Activated naive CD8-positive, alpha-beta T cell treated with anti-CD3 and anti-CD28 coated beads, Interleukin-2, amount 50 U/mL, for 24 hours (primary cell): Measurements from ENCODE around the gene CTNNBL1.

Source experiments
- ATAC-seq: fragments of 150-1000 bp; cut with Tn5 transposase; one replicate; pipeline ENCODE4 v1.10.0; 2021
- DNase-seq: peaks from one replicate; pipeline ENCODE4 v3.0.0; 2021
- H3K27ac Mint-ChIP-seq: one replicate; pipeline ENCODE4 v1.8.0; 2021; ENCODE audit warnings: mild to moderate bottlenecking, mixed read lengths
- H3K27me3 Mint-ChIP-seq: one replicate; pipeline ENCODE4 v1.8.0; 2021; ENCODE audit warnings: mixed read lengths
- H3K36me3 Mint-ChIP-seq: one replicate; pipeline ENCODE4 v1.8.0; 2021; ENCODE audit warnings: low read depth, mixed read lengths
- H3K4me1 Mint-ChIP-seq: one replicate; pipeline ENCODE4 v1.8.0; 2021; ENCODE audit warnings: mixed read lengths
- H3K4me3 Mint-ChIP-seq: one replicate; pipeline ENCODE4 v1.8.0; 2021; ENCODE audit warnings: mild to moderate bottlenecking, moderate library complexity, mixed read lengths
- H3K9me3 Mint-ChIP-seq: one replicate; pipeline ENCODE4 v1.8.0; 2021; ENCODE audit warnings: mixed read lengths

Gene CTNNBL1

DNA sequence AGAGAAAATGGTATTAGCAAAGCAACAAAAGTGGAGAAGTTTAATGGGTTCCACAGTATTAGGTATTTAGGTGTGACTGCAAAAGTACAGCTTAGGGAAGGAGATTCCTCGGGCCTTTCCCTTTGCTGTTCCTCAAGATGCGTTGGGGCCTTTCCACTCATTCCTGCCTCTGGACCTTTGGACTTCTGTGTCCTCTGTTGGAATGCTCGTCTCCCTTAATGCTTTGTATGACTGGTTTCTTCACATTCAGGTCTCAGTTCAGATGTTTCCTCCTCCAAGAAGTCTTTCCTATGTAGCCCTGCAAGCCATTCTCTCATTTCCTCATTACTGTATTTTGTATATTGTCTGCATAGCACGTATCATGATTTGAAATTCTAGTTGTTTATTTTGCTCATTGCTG, 39.6 kb downstream of the CTNNBL1 start:
- ATAC-seq (no peak), DNase-seq (no peak)
- Mint-ChIP-seq H3K27ac (no peak overlapping the region), H3K4me1 (peaks cover 22% of the 10 kb centered on the region), H3K9me3 (no peaks in the 10 kb centered on the region), H3K36me3 (peaks cover 41% of the 10 kb centered on the region), H3K4me3 (no peak overlapping the region), H3K27me3 (no peaks in the 10 kb centered on the region)

DNA sequence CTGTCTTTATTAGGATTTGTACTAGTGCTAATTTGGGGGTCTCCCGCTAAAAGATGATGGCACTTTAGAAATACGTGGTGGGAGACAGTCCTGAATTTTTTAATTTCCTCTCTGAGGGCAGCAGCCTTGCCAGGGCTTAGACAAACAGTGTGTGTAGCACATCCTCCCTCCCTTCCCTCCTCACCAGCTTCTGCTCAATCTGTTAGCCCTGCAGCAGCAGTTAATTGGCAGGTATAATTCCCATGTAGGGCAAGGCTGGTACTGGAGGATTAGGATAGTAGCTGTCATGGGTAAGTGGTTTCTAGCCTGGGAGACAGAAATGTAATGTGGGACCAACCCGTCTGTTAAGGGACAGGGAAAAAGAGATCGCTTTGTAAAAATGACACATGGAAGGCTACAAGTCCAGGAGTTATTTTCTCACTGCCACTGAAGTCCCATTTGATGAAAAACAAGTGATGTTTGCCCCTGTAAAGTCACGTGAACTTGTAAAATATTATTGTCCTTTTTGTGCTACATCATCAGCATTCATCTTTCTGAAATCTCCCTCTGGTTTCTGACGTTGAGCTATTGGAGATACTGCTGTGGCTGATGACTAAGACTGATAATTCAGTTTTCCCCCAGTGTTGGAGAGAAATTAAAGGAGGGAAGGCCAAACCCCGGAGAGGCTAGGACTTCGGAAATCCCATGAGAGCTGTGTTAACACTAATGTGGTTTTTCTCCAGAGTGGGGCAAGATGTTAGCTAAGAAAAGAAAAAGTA, 40.6 kb downstream of the CTNNBL1 start:
- no peaks in the 10 kb centered on the region for H3K27me3 Mint-ChIP-seq
- ATAC-seq: peak; percentile 85

GRCh38 chr20:37735541-37735940, 41.7 kb downstream of the CTNNBL1 start:
- Mint-ChIP-seq H3K4me1 (peaks cover 12% of the 10 kb centered on the region), H3K27me3 (no peaks in the 10 kb centered on the region), H3K36me3 (peaks cover 48% of the 10 kb centered on the region), H3K9me3 (no peaks in the 10 kb centered on the region), H3K4me3 (no peak overlapping the region), H3K27ac (no peak overlapping the region)
- ATAC-seq (no peak), DNase-seq (no peak)

More for the DNA sequence above, 40.6 kb downstream of the CTNNBL1 start:
- peaks cover 47% of the 10 kb centered on the region for H3K36me3 Mint-ChIP-seq
- peaks cover 20% of the 10 kb centered on the region for H3K4me1 Mint-ChIP-seq
- H3K9me3 Mint-ChIP-seq: no peaks in the 10 kb centered on the region
- H3K27ac Mint-ChIP-seq: peak overlapping the region; percentile 18
- no peak for DNase-seq
- no peak overlapping the region for H3K4me3 Mint-ChIP-seq

- Mint-ChIP-seq H3K36me3 (peaks cover 49% of the 10 kb centered on the region), H3K4me1 (peaks cover 12% of the 10 kb centered on the region), H3K9me3 (no peaks in the 10 kb centered on the region), H3K27ac (no peak overlapping the region), H3K27me3 (no peaks in the 10 kb centered on the region), H3K4me3 (no peak overlapping the region)
- ATAC-seq: no peak
- no peak for DNase-seq
Measured at GRCh38 chr20:37736132-37736531, 42.3 kb downstream of the CTNNBL1 start.

DNA sequence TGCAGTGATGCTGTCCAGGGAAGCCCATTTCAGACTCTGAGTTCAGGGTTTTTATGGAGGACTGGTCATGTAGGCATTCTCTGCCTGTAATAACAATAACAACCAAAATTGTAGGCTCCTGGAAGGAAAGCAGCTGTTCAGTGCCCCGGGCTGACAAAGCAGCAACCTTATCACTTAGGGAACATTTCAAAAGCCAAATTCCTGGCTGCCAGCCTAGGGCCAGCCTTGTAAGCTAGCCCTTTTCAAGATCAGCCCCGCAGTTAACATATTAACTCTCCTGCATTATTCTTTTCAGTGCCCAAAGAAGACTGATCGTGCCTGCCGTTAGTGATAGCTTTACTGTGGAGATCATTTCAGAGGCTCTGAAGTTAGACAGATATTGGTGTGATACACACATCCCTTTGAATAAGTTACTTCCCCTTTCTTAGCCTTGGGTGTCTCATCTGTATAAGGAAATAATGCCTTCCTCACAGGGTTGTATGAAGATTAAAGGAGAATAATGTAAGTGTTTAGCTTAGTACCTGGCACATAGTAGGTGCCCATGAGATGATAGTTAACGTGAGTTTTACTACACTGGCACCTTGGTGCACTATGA, 44.1 kb downstream of the CTNNBL1 start:
- Mint-ChIP-seq H3K27me3 (no peaks in the 10 kb centered on the region), H3K4me3 (no peak overlapping the region), H3K36me3 (peaks cover 42% of the 10 kb centered on the region), H3K9me3 (no peaks in the 10 kb centered on the region), H3K27ac (no peak overlapping the region), H3K4me1 (peaks cover 12% of the 10 kb centered on the region)
- DNase-seq (no peak), ATAC-seq (no peak)

- Mint-ChIP-seq H3K27me3 (no peaks in the 10 kb centered on the region), H3K9me3 (no peaks in the 10 kb centered on the region), H3K36me3 (peaks cover 32% of the 10 kb centered on the region), H3K4me3 (no peak overlapping the region), H3K27ac (no peak overlapping the region), H3K4me1 (no peaks in the 10 kb centered on the region)
- ATAC-seq (no peak), DNase-seq (no peak)
Measured at GRCh38 chr20:37741055-37741454, 47.2 kb downstream of the CTNNBL1 start.

DNA sequence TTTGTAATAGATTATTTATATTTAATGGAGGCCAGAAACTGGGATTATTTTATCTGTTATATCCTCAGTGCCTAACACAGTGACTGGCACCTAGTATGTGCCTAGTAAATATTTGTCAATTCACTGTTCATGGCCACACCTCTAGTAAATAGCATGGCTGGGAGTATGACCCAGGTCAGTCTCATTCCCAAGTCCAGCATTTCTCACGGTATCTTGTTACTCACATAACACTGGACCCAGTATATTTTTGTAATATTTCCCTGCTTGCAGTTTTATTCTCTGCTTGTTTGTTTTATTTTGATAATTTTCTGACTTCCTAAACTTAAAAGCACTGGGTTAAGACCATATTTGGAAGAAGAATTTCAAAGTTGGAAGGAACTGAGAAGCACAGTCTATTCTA, 47.7 kb downstream of the CTNNBL1 start:
- ATAC-seq (no peak), DNase-seq (no peak)
- Mint-ChIP-seq H3K4me1 (no peaks in the 10 kb centered on the region), H3K27ac (no peak overlapping the region), H3K4me3 (no peak overlapping the region), H3K27me3 (no peaks in the 10 kb centered on the region), H3K9me3 (no peaks in the 10 kb centered on the region), H3K36me3 (peaks cover 37% of the 10 kb centered on the region)

GRCh38 chr20:37742131-37742530, 48.3 kb downstream of the CTNNBL1 start:
- DNase-seq: no peak
- no peak for ATAC-seq
- Mint-ChIP-seq H3K27ac (no peak overlapping the region), H3K4me1 (no peaks in the 10 kb centered on the region), H3K36me3 (peaks cover 36% of the 10 kb centered on the region), H3K4me3 (no peak overlapping the region), H3K27me3 (no peaks in the 10 kb centered on the region), H3K9me3 (no peaks in the 10 kb centered on the region)

- no peak overlapping the region for H3K4me3 Mint-ChIP-seq
- ATAC-seq (no peak), DNase-seq (no peak)
- no peaks in the 10 kb centered on the region for H3K4me1 Mint-ChIP-seq
- H3K27ac Mint-ChIP-seq: no peak overlapping the region
- H3K27me3 Mint-ChIP-seq: no peaks in the 10 kb centered on the region
- H3K36me3 Mint-ChIP-seq: peaks cover 26% of the 10 kb centered on the region
- no peaks in the 10 kb centered on the region for H3K9me3 Mint-ChIP-seq
Measured at GRCh38 chr20:37744347-37744746, 50.5 kb downstream of the CTNNBL1 start.

DNA sequence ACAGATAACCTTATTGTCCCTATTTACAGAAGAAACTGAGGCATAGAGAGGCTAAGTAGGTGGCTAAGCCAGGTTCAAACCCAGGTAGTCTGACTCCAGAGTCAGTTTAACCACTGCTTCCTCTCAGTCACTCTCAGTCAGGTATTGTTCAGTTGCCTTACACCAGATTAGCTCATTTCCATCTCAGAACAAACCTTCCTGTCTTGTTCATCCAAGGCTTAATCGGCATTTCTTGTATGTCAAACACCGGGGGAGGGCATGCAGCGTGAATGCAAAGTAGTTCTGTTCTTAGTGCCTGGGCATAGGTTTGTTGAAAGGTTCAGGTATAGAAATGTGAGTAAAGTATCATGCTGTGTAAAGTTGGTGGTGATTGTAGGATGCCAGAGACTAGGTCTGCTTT, 51.7 kb downstream of the CTNNBL1 start:
- no peak overlapping the region for H3K4me3 Mint-ChIP-seq
- no peaks in the 10 kb centered on the region for H3K9me3 Mint-ChIP-seq
- no peak overlapping the region for H3K27ac Mint-ChIP-seq
- no peaks in the 10 kb centered on the region for H3K27me3 Mint-ChIP-seq
- peaks cover 29% of the 10 kb centered on the region for H3K36me3 Mint-ChIP-seq
- ATAC-seq (no peak), DNase-seq (no peak)
- no peaks in the 10 kb centered on the region for H3K4me1 Mint-ChIP-seq

GRCh38 chr20:37748015-37748414, 54.2 kb downstream of the CTNNBL1 start:
- peaks cover 31% of the 10 kb centered on the region for H3K36me3 Mint-ChIP-seq
- no peaks in the 10 kb centered on the region for H3K4me1 Mint-ChIP-seq
- no peak for ATAC-seq
- H3K27me3 Mint-ChIP-seq: no peaks in the 10 kb centered on the region
- no peaks in the 10 kb centered on the region for H3K9me3 Mint-ChIP-seq
- DNase-seq: no peak
- H3K27ac Mint-ChIP-seq: no peak overlapping the region
- no peak overlapping the region for H3K4me3 Mint-ChIP-seq

- Mint-ChIP-seq H3K36me3 (peaks cover 27% of the 10 kb centered on the region), H3K4me1 (no peaks in the 10 kb centered on the region), H3K4me3 (no peak overlapping the region), H3K9me3 (no peaks in the 10 kb centered on the region), H3K27ac (no peak overlapping the region), H3K27me3 (no peaks in the 10 kb centered on the region)
- DNase-seq (no peak), ATAC-seq (no peak)
Measured at GRCh38 chr20:37749218-37749617, 55.4 kb downstream of the CTNNBL1 start.

DNA sequence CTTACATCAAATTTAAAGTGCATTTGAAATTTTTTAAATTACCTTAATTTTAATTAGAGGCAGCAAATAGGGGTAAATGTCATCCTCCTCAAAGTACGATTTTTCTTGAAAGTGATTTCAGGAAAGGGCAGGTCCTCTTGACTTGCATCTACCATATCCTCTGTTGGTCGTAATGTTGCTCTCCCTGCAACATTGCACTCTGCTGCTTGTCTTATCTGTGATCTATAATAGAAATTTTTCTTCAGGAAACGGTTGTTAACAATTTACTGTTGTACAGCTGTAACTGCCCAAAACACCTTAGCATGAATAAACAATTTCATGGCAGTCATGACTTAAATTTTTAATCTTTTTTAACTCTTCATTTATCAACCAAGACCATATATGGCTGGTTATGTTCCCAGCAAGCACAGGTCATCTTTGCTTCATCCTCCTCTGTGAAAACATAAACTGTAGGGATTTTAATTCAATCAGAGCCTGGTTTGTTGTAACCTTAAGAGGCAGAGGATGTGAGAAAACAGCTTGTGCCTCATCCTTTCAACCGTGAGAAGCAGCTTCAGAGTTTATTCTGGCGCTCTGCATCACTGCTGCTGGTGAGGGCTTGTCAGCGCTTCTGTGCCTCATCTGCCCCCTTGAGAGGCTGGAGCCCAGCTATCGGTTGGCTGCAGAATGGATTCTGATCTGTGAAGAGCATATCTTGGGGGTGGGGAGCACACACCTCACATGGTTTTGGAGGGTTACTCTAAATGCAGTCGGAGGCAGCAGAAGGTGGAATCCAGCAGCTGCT, 56.0 kb downstream of the CTNNBL1 start:
- ATAC-seq (no peak), DNase-seq (no peak)
- Mint-ChIP-seq H3K27me3 (no peaks in the 10 kb centered on the region), H3K36me3 (peaks cover 27% of the 10 kb centered on the region), H3K4me1 (no peaks in the 10 kb centered on the region), H3K27ac (no peak overlapping the region), H3K4me3 (no peak overlapping the region), H3K9me3 (no peaks in the 10 kb centered on the region)

DNA sequence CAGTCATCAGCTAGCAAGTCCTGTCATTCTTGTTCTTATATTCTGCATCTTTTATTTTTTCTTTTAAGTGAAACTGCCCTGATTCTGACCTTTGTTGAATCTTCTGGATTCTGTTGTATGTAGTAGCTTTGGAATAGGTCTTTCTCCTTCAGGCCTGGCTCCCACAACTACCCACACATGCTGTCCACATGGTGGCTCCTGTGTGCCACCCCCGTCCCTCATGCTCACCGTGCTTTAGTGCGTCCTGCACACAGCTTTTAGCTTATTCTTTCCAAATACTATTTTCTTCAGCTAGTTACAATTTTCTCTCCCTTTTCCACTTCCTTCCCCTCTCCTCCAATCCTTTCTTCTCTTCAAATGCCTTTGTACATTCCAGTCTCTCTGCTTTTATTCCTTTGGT, 61.8 kb downstream of the CTNNBL1 start:
- Mint-ChIP-seq H3K27ac (no peak overlapping the region), H3K27me3 (no peaks in the 10 kb centered on the region), H3K4me3 (no peak overlapping the region), H3K36me3 (peaks cover 26% of the 10 kb centered on the region), H3K9me3 (no peaks in the 10 kb centered on the region), H3K4me1 (no peaks in the 10 kb centered on the region)
- DNase-seq: no peak
- no peak for ATAC-seq

- Mint-ChIP-seq H3K4me1 (no peaks in the 10 kb centered on the region), H3K4me3 (no peak overlapping the region), H3K36me3 (peaks cover 26% of the 10 kb centered on the region), H3K27me3 (no peaks in the 10 kb centered on the region), H3K27ac (no peak overlapping the region), H3K9me3 (no peaks in the 10 kb centered on the region)
- DNase-seq (no peak), ATAC-seq (no peak)
Measured at GRCh38 chr20:37756234-37756633, 62.4 kb downstream of the CTNNBL1 start.
